ENCODE results near the gene TBCB. TPM values are rescaled to one million over a fixed set of nuclear protein-coding genes. Genes with fewer than 3 reads are reported as not detected.

Gene TBCB
- total RNA-seq, 1 donor from 2014 or later = 206 TPM

DNA sequence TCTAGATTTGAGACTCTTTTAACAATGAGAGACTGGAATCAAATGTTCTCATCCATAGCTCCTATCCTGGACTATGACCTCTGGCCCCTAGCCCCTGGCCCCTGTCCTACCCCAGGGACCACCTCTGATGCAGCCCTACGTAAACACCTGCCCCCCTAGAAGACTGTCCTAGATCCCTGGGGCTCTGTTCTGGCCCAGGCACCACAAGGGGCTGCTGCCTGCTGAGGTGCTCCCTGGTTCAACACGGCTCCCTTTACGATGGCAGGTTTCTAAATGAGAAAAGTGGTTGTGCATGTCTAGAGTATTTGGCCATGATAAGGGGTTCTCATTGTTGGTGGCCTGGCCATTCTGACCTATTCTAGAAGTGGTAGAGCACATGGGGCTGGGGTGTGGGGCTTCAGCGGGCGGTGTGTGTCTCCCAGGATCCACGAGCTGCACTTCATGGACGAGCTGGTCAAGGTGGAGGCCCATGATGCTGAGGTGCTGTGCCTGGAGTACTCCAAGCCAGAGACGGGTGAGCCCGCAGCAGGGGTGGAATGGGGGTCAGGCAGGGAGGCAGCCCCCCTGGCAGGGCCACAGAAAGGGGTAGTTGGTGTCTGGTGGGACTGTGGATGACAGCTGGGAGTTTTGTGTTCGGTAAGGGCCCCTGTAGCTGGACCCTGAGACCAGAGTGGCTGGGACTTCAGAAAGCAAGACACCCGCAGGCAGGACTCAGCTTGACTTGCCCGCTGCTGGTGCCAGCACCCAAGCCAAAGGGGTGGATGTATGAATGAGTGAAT is 30.8 kb upstream of the TBCB start:
- Mint-ChIP-seq H3K4me3 (ENCODE audit: unreplicated experiment) (no peak overlapping the region), H3K27ac (ENCODE audit: unreplicated experiment) (no peak overlapping the region), H3K27me3 (ENCODE audit: unreplicated experiment) (peaks cover 6% of the 10 kb centered on the region), H3K36me3 (ENCODE audit: low read depth, unreplicated experiment) (peaks cover 23% of the 10 kb centered on the region), H3K9me3 (ENCODE audit: unreplicated experiment) (no peaks in the 10 kb centered on the region), H3K4me1 (ENCODE audit: unreplicated experiment) (no peaks in the 10 kb centered on the region)
- TF ChIP-seq, protein P1, sequence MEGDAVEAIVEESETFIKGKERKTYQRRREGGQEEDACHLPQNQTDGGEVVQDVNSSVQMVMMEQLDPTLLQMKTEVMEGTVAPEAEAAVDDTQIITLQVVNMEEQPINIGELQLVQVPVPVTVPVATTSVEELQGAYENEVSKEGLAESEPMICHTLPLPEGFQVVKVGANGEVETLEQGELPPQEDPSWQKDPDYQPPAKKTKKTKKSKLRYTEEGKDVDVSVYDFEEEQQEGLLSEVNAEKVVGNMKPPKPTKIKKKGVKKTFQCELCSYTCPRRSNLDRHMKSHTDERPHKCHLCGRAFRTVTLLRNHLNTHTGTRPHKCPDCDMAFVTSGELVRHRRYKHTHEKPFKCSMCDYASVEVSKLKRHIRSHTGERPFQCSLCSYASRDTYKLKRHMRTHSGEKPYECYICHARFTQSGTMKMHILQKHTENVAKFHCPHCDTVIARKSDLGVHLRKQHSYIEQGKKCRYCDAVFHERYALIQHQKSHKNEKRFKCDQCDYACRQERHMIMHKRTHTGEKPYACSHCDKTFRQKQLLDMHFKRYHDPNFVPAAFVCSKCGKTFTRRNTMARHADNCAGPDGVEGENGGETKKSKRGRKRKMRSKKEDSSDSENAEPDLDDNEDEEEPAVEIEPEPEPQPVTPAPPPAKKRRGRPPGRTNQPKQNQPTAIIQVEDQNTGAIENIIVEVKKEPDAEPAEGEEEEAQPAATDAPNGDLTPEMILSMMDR (IDR thresholded peaks at IDR 0.05; ENCODE audit: unreplicated experiment) = no peak
- DNase-seq (ENCODE audit: low spot score) = no peak

GRCh38 chr19:36086326-36086725 is 28.9 kb upstream of the TBCB start:
- Mint-ChIP-seq H3K4me1 (ENCODE audit: unreplicated experiment) (no peaks in the 10 kb centered on the region), H3K27me3 (ENCODE audit: unreplicated experiment) (peaks cover 6% of the 10 kb centered on the region), H3K9me3 (ENCODE audit: unreplicated experiment) (no peaks in the 10 kb centered on the region), H3K4me3 (ENCODE audit: unreplicated experiment) (no peak overlapping the region), H3K36me3 (ENCODE audit: low read depth, unreplicated experiment) (peaks cover 29% of the 10 kb centered on the region), H3K27ac (ENCODE audit: unreplicated experiment) (no peak overlapping the region)
- TF ChIP-seq, protein P1 (IDR thresholded peaks at IDR 0.05; ENCODE audit: unreplicated experiment) = no peak
- DNase-seq (ENCODE audit: low spot score) = no peak

GRCh38 chr19:36089847-36090246 is 25.4 kb upstream of the TBCB start:
- no peak overlapping the region for H3K27ac Mint-ChIP-seq (ENCODE audit: unreplicated experiment)
- TF ChIP-seq, protein P1 (IDR thresholded peaks at IDR 0.05; ENCODE audit: unreplicated experiment) = no peak
- no peaks in the 10 kb centered on the region for H3K4me1 Mint-ChIP-seq (ENCODE audit: unreplicated experiment)
- no peak overlapping the region for H3K4me3 Mint-ChIP-seq (ENCODE audit: unreplicated experiment)
- DNase-seq (ENCODE audit: low spot score) = no peak
- no peaks in the 10 kb centered on the region for H3K27me3 Mint-ChIP-seq (ENCODE audit: unreplicated experiment)
- H3K9me3 Mint-ChIP-seq (ENCODE audit: unreplicated experiment) = no peaks in the 10 kb centered on the region
- peaks cover 24% of the 10 kb centered on the region for H3K36me3 Mint-ChIP-seq (ENCODE audit: low read depth, unreplicated experiment)

DNA sequence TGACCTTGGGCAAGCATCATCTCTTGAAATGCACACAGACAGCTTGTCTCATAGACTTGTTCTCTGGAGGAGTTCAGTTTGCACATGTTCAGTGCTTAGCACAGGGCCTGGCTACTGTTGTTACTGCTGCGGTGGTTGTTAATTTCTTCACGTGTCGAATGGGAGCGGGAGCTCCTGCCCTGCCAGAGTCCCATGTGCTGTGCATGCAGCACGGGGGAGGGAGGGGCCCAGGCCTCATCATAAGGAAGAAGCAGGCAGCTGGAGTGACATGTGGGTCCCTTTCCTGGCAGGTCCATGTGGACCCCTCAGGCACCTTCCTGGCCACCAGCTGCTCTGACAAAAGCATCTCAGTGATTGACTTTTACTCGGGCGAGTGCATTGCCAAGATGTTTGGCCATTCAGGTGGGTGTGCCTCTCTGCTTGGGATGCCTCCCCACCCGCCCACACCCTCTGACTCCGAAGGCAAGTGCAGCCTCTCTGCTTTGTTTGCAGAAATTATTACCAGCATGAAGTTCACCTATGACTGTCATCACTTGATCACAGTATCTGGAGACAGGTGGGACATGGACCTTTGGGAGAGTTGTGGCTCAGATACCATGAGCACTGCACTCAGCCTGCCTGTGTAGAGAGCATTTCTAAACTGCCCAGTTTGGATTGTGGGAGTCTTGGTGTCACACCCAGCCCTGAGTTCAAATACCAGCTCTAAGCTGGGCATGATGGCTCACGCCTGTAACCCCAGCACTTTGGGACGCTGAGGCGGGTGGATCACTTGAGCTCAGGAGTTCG is 24.2 kb upstream of the TBCB start:
- DNase-seq (ENCODE audit: low spot score) = no peak

More for the DNA sequence above, 24.2 kb upstream of the TBCB start:
- TF ChIP-seq, protein P1 (IDR thresholded peaks at IDR 0.05; ENCODE audit: unreplicated experiment) = no peak
- peaks cover 17% of the 10 kb centered on the region for H3K36me3 Mint-ChIP-seq (ENCODE audit: low read depth, unreplicated experiment)
- H3K27me3 Mint-ChIP-seq (ENCODE audit: unreplicated experiment) = no peaks in the 10 kb centered on the region
- no peaks in the 10 kb centered on the region for H3K4me1 Mint-ChIP-seq (ENCODE audit: unreplicated experiment)
- H3K27ac Mint-ChIP-seq (ENCODE audit: unreplicated experiment) = no peak overlapping the region
- H3K9me3 Mint-ChIP-seq (ENCODE audit: unreplicated experiment) = no peaks in the 10 kb centered on the region
- H3K4me3 Mint-ChIP-seq (ENCODE audit: unreplicated experiment) = no peak overlapping the region

All from endothelial cell (in vitro differentiated cells).